ENCODE measurements around the gene CPNE4. TPM values are rescaled to one million over a fixed set of nuclear protein-coding genes. Genes with fewer than 3 reads are reported as not detected.

Gene CPNE4
- total RNA-seq, 4 donors from 2014 or later, result 0.10 to 0.25 (median 0.16) TPM; not detected in 1

DNA sequence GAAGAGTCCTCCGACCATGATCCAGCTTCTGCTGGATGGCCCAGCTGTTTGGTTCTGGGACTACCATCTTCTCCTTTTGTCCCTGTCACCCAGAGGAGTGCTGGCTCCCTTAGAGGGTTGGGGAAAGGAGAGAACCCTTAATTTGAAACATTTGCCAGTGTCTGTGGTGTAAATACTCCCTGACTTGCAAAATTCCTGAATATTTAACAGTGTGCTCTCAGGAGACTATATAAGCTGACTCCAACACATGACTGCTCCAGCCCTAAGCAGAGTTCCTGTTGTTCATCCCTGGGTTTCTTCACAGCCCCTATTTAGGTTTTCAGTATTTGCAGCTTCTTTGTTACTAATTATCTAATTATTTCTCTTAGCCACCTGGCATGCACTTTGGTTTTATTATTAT, 133.1 kb downstream of the CPNE4 start:
- WGBS, 2 donors, result 71 to 75% methylated on average over 1 of the region's 1 CpG
- H3K4me3 ChIP-seq (ENCODE audit: low read depth, poor library complexity, severe bottlenecking), result no peak overlapping the region
- TF ChIP-seq, protein P1, sequence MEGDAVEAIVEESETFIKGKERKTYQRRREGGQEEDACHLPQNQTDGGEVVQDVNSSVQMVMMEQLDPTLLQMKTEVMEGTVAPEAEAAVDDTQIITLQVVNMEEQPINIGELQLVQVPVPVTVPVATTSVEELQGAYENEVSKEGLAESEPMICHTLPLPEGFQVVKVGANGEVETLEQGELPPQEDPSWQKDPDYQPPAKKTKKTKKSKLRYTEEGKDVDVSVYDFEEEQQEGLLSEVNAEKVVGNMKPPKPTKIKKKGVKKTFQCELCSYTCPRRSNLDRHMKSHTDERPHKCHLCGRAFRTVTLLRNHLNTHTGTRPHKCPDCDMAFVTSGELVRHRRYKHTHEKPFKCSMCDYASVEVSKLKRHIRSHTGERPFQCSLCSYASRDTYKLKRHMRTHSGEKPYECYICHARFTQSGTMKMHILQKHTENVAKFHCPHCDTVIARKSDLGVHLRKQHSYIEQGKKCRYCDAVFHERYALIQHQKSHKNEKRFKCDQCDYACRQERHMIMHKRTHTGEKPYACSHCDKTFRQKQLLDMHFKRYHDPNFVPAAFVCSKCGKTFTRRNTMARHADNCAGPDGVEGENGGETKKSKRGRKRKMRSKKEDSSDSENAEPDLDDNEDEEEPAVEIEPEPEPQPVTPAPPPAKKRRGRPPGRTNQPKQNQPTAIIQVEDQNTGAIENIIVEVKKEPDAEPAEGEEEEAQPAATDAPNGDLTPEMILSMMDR (IDR thresholded peaks at IDR 0.05), result no peak
- no peak for TF ChIP-seq POLR2A (IDR thresholded peaks at IDR 0.05)
- intact Hi-C loops (cut with DNase I; ENCODE audit: low total_unique reads), result no loop called here
- DNase-seq (ENCODE audit: low spot score in 2 of 2), result no peak

DNA sequence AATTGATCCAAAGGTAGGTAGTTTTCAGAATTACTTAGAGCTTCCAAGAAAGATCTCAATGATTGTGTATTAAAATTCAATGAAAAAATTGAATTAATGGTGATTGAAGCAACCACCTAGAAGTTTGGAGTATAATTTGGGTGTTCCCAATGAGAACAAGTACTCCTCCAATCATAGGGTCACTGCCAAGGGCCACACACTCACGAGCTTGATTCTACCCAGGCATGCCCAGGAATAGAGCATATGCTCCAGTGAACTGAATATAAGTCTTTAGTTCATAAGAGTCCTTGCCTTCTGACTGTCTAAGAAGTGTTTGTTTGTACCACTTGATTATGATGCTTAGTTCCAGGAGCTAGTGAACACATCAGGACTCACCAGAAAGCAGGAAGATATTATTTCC, 133.9 kb downstream of the CPNE4 start:
- DNase-seq (ENCODE audit: low spot score in 2 of 2), result no peak
- no peak overlapping the region for H3K4me3 ChIP-seq (ENCODE audit: low read depth, poor library complexity, severe bottlenecking)
- intact Hi-C loops (cut with DNase I; ENCODE audit: low total_unique reads), result no loop called here
- 59% methylated on average over 1 of the region's 1 CpG for WGBS, 2 donors
- TF ChIP-seq, protein P1 (IDR thresholded peaks at IDR 0.05), result no peak
- TF ChIP-seq POLR2A (IDR thresholded peaks at IDR 0.05), result no peak

DNA sequence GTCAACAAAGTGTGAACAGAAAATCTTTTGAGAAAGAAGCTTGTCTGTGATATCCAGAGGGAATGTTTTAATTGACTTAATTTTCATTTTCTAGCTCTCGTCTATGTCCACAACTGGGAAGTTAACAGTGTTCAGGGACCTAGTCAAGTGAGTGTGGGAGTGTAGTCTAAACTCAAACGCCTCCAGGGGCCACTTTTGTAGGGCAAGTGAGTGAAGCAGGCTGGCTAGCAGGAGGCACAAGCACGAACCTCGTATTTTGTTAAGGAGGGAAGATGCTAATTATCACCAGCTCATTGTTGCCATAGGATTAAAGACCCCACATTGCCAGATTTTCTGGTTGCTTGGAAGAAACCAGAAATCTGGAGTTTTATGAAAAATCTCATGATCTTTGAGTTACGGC, 135.8 kb downstream of the CPNE4 start:
- DNase-seq (ENCODE audit: low spot score in 2 of 2), result no peak
- H3K4me3 ChIP-seq (ENCODE audit: low read depth, poor library complexity, severe bottlenecking), result no peak overlapping the region
- TF ChIP-seq, protein P1 (IDR thresholded peaks at IDR 0.05), result no peak
- TF ChIP-seq POLR2A (IDR thresholded peaks at IDR 0.05), result no peak
- intact Hi-C loops (cut with DNase I; ENCODE audit: low total_unique reads), result no loop called here
- WGBS, 2 donors, result 51 to 54% methylated on average over 5 of the region's 5 CpGs

DNA sequence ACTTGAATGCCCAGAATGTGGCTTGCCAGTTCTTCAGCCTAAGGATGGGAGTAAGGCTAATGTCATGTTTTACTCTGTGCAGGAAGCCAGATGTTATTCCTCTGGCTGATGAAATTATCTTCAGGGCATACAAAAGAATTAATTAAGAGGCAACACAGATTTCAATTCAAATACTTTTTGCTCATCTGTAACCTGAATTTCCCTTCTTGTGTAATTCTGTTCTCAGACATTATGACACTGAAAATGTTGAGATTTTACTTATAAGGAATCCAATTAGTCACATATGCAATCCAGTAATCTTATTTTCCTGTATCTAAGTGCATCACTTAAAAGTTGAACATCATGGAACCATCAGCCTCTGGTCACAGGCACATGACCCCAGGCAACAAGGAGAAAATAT, 136.5 kb downstream of the CPNE4 start:
- DNase-seq (ENCODE audit: low spot score in 2 of 2), result no peak
- TF ChIP-seq, protein P1 (IDR thresholded peaks at IDR 0.05), result no peak
- TF ChIP-seq POLR2A (IDR thresholded peaks at IDR 0.05), result no peak
- H3K4me3 ChIP-seq (ENCODE audit: low read depth, poor library complexity, severe bottlenecking), result no peak overlapping the region
- intact Hi-C loops (cut with DNase I; ENCODE audit: low total_unique reads), result no loop called here

DNA sequence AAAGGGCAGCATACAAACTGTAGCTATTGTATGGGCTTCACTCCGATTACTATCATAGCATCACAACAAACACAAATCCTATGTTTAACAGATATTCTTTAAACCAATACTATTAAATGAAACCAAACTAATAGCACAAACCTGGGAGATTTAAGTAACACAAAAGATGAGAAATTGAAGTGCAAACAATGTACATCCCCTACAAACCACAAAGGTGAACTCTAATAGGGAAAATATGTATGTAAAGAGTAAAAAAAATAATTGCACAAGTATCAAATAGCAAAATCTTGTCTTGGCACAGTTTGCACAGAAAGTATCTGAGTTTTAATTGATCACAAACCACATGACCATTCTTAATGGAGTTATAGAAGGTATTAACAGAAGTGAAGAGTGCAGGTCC, 138.5 kb downstream of the CPNE4 start:
- DNase-seq (ENCODE audit: low spot score in 2 of 2), result no peak
- WGBS, 2 donors, result 93 to 95% methylated on average over 1 of the region's 1 CpG
- H3K4me3 ChIP-seq (ENCODE audit: low read depth, poor library complexity, severe bottlenecking), result no peak overlapping the region
- TF ChIP-seq, protein P1 (IDR thresholded peaks at IDR 0.05), result no peak
- TF ChIP-seq POLR2A (IDR thresholded peaks at IDR 0.05), result no peak
- intact Hi-C loops (cut with DNase I; ENCODE audit: low total_unique reads), result no loop called here

DNA sequence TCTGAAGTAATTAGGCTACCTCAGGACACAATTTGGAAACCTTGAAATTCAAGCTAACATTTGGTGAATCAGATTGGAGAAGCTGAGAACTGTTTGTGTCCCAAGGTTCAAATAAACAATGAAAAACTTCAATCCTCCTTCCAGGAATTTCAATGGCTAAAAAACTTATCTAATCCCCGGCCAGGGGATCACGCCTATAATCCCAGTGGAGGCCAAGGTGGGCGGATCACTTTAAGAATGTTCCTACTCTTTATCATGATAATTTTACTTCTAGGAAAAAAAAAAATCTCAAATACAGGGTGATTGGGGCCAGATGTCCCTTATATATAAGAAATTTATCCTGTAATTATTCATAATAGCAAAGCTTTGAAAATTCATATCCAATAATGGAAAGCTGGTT, 139.0 kb downstream of the CPNE4 start:
- WGBS, 2 donors, result 69% methylated on average over 3 of the region's 3 CpGs
- no peak overlapping the region for H3K4me3 ChIP-seq (ENCODE audit: low read depth, poor library complexity, severe bottlenecking)
- DNase-seq (ENCODE audit: low spot score in 2 of 2), result no peak
- intact Hi-C loops (cut with DNase I; ENCODE audit: low total_unique reads), result no loop called here
- TF ChIP-seq POLR2A (IDR thresholded peaks at IDR 0.05), result no peak
- TF ChIP-seq, protein P1 (IDR thresholded peaks at IDR 0.05), result no peak
